H1 (cell line): ENCODE results near the gene VSIG2. TPM values are rescaled to one million over a fixed set of nuclear protein-coding genes. Genes with fewer than 3 reads are reported as not detected.

Source experiments
- CTCF ChIA-PET: fragments of 300-600 bp; sonication (Branson Sonifier 250); formaldehyde crosslinking; loops from one replicate; lab custom pipeline; 2021; ENCODE audit not compliant: partially characterized antibody; lab: Charles Lee
- POLR2A ChIA-PET: fragments of 300-600 bp; sonication (Branson Sonifier 250); formaldehyde crosslinking; loops from one replicate; lab custom pipeline; 2021; ENCODE audit warnings: inconsistent platforms; ENCODE audit not compliant: partially characterized antibody; lab: Charles Lee
- DNase-seq, 2 experiments: peaks; one replicate each; pipeline versions ENCODE4 v3.0.0 to v3.0.0-alpha.2; 2010 to 2022; ENCODE audit warnings: low spot score in 2 of 2, low read depth in 1 of 2, mixed read lengths in 1 of 2
- FAIRE-seq: peaks from 2 replicates; lab custom pipeline; 2011; peaks lifted over from hg19 to GRCh38; lab: Jason Lieb, UNC
- H2AFZ ChIP-seq: 2 replicates; pipeline ENCODE4 v1.8.1; 2012; ENCODE audit warnings: low read length, inconsistent platforms
- H2AK5ac ChIP-seq: 2 replicates; pipeline ENCODE4 v1.6.1; 2013; ENCODE audit warnings: low read depth, low read length
- H2BK120ac ChIP-seq: replicated peaks from 2 replicates; pipeline ENCODE3; 2013; ENCODE audit warnings: low read depth, low read length, inconsistent platforms
- H2BK12ac ChIP-seq: 2 replicates; pipeline ENCODE4 v1.6.1; 2013; ENCODE audit warnings: low read depth, low read length
- H2BK15ac ChIP-seq: 2 replicates; pipeline ENCODE4 v1.6.1; 2013; ENCODE audit warnings: low read length
- H2BK20ac ChIP-seq: 2 replicates; pipeline ENCODE4 v1.6.1; 2013; ENCODE audit warnings: low read length
- H2BK5ac ChIP-seq: 2 replicates; pipeline ENCODE4 v1.6.1; 2013; ENCODE audit warnings: low read depth, low read length
- H3K14ac ChIP-seq: 2 replicates; pipeline ENCODE4 v1.6.1; 2013; ENCODE audit warnings: inconsistent platforms; ENCODE audit not compliant: insufficient read length
- H3K18ac ChIP-seq: 2 replicates; pipeline ENCODE4 v1.6.1; 2013; ENCODE audit warnings: low read length; ENCODE audit errors: extremely low read depth
- H3K23ac ChIP-seq: 2 replicates; pipeline ENCODE4 v1.6.1; 2013; ENCODE audit warnings: inconsistent platforms; ENCODE audit not compliant: insufficient read length
- H3K23me2 ChIP-seq: 2 replicates; pipeline ENCODE4 v1.6.1; 2013; ENCODE audit warnings: low read depth, low read length
- H3K27ac ChIP-seq: 2 replicates; pipeline ENCODE4 v1.6.1; 2011; ENCODE audit warnings: low read depth, low read length, inconsistent platforms
- H3K27me3 ChIP-seq, 4 experiments: replicated peaks in 1 of 4; 1 replicate in 1 of 4; 2 replicates in 3 of 4; pipeline versions ENCODE4 v1.6.1 to v1.8.1; 2011 to 2013; ENCODE audit warnings: low read length in 3 of 4, mild to moderate bottlenecking in 3 of 4, inconsistent platforms in 2 of 4, mixed read lengths in 2 of 4, moderate library complexity in 1 of 4; ENCODE audit not compliant: control insufficient read depth in 3 of 4, insufficient read depth in 3 of 4; ENCODE audit errors: extremely low read depth in 1 of 4
- H3K36me3 ChIP-seq, 4 experiments: 2 replicates each; pipeline versions ENCODE4 v1.6.1 to v1.8.1; 2011 to 2013; ENCODE audit warnings: mild to moderate bottlenecking in 4 of 4, low read length in 3 of 4, moderate library complexity in 2 of 4, control low read depth in 1 of 4, inconsistent platforms in 1 of 4; ENCODE audit not compliant: insufficient read depth in 4 of 4, control insufficient read depth in 2 of 4
- H3K4ac ChIP-seq: replicated peaks from 2 replicates; pipeline ENCODE3; 2013; ENCODE audit warnings: low read length, low read depth, mixed read lengths, inconsistent platforms; ENCODE audit not compliant: insufficient read length
- H3K4me1 ChIP-seq, 4 experiments: replicated peaks in 1 of 4; 1 replicate in 1 of 4; 2 replicates in 3 of 4; pipeline versions ENCODE4 v1.6.1 to v1.8.1; 2011 to 2013; ENCODE audit warnings: low read length in 3 of 4, inconsistent platforms in 2 of 4, mixed read lengths in 1 of 4; ENCODE audit not compliant: insufficient read depth in 4 of 4, control insufficient read depth in 3 of 4
- H3K4me2 ChIP-seq, 2 experiments: 2 replicates each; pipeline versions ENCODE4 v1.6.1 to v1.8.1; 2011 to 2013; ENCODE audit warnings: low read depth in 2 of 2, low read length in 2 of 2, control low read depth in 1 of 2, inconsistent platforms in 1 of 2, mild to moderate bottlenecking in 1 of 2; ENCODE audit not compliant: insufficient read depth in 1 of 2
- H3K4me3 ChIP-seq, 4 experiments: fragments of 200-600, 300-600 bp in 1 of 4; sonication (generic), shearing (Covaris generic), sonication (Bioruptor Twin) in 1 of 4; 2 replicates each; pipeline versions ENCODE4 v1.5.1 to v1.8.1; 2011 to 2016; ENCODE audit warnings: low read length in 4 of 4, low read depth in 3 of 4, control low read depth in 2 of 4, inconsistent platforms in 2 of 4, mild to moderate bottlenecking in 2 of 4, mixed read lengths in 1 of 4, moderate library complexity in 1 of 4; ENCODE audit not compliant: insufficient read depth in 2 of 4; ENCODE audit errors: extremely low read depth in 1 of 4
- H3K56ac ChIP-seq: replicated peaks from 2 replicates; pipeline ENCODE3; 2013; ENCODE audit warnings: low read depth, mild to moderate bottlenecking, mixed read lengths, low read length, inconsistent platforms; ENCODE audit not compliant: insufficient read length
- H3K79me1 ChIP-seq: 2 replicates; pipeline ENCODE4 v1.6.1; 2013; ENCODE audit warnings: low read depth, low read length, control low read depth
- H3K79me2 ChIP-seq, 2 experiments: 2 replicates each; pipeline versions ENCODE4 v1.6.1 to v1.8.1; 2012 to 2013; ENCODE audit warnings: low read length in 2 of 2, mild to moderate bottlenecking in 2 of 2, inconsistent platforms in 1 of 2; ENCODE audit not compliant: insufficient read depth in 2 of 2, control insufficient read depth in 1 of 2
- H3K9ac ChIP-seq, 4 experiments: replicated peaks in 1 of 4; 1 replicate in 1 of 4; 2 replicates in 3 of 4; pipeline versions ENCODE4 v1.6.1 to v1.8.1; 2011 to 2013; ENCODE audit warnings: low read depth in 3 of 4, low read length in 3 of 4, control low read depth in 2 of 4, mild to moderate bottlenecking in 2 of 4, moderate library complexity in 2 of 4, inconsistent platforms in 1 of 4; ENCODE audit errors: extremely low read depth in 1 of 4
- H3K9me3 ChIP-seq, 2 experiments: 2 replicates each; pipeline versions ENCODE4 v1.6.1 to v1.8.1; 2012 to 2013; ENCODE audit warnings: mild to moderate bottlenecking in 2 of 2, moderate library complexity in 2 of 2, control low read depth in 1 of 2, inconsistent platforms in 1 of 2, low read depth in 1 of 2, low read length in 1 of 2, mixed read lengths in 1 of 2; ENCODE audit not compliant: insufficient read depth in 2 of 2
- H4K20me1 ChIP-seq, 2 experiments: replicated peaks in 1 of 2; 2 replicates each; pipeline versions ENCODE3 to v1.8.1; 2011 to 2013; ENCODE audit warnings: inconsistent platforms in 2 of 2, low read length in 2 of 2, mild to moderate bottlenecking in 1 of 2; ENCODE audit not compliant: insufficient read depth in 2 of 2, control insufficient read depth in 1 of 2
- H4K5ac ChIP-seq: 2 replicates; pipeline ENCODE4 v1.6.1; 2013; ENCODE audit warnings: low read length, low read depth, mixed read lengths, inconsistent platforms; ENCODE audit not compliant: insufficient read length
- H4K8ac ChIP-seq: 2 replicates; pipeline ENCODE4 v1.8.0; 2013; ENCODE audit warnings: mild to moderate bottlenecking, moderate library complexity, low read length, inconsistent platforms; ENCODE audit not compliant: insufficient read depth; ENCODE audit errors: extremely low read depth
- H4K91ac ChIP-seq: replicated peaks from 2 replicates; pipeline ENCODE3; 2013; ENCODE audit warnings: low read length, mixed read lengths, inconsistent platforms; ENCODE audit not compliant: insufficient read length
- JUN ChIP-seq: IDR thresholded peaks from 2 replicates; pipeline ENCODE4 v1.6.1; 2011; ENCODE audit warnings: low read depth, mild to moderate bottlenecking, improper control_type of control experiment, low read length
- RXRA ChIP-seq: IDR thresholded peaks from 2 replicates; pipeline ENCODE4 v1.6.1; 2011; ENCODE audit warnings: low read depth, mild to moderate bottlenecking, low read length, moderate library complexity; ENCODE audit not compliant: insufficient read depth
- SP4 ChIP-seq: IDR thresholded peaks from 2 replicates; pipeline ENCODE4 v1.6.1; 2012; ENCODE audit warnings: low read length, inconsistent platforms
- SUZ12 ChIP-seq: fragments of 200-600 bp; sonication (generic); IDR thresholded peaks from 2 replicates; pipeline ENCODE4 v1.6.1; 2012; ENCODE audit warnings: mild to moderate bottlenecking, inconsistent platforms, low read length, moderate library complexity, mixed read lengths
- WGBS, 2 experiments: shearing (Covaris generic) in 1 of 2; methylation state at CpG; one replicate each; pipeline versions ENCODE4 v1.1.6 to v1.1.7; 2013 to 2015; ENCODE audit warnings: low lambda C conversion rate in 2 of 2, mixed read lengths in 2 of 2, inconsistent platforms in 1 of 2, low coverage in 1 of 2, missing lambda C conversion rate in 1 of 2; ENCODE audit not compliant: insufficient replicate concordance in 2 of 2, insufficient coverage in 1 of 2, insufficient read length in 1 of 2; ENCODE audit errors: extremely low coverage in 1 of 2, missing lambda C conversion rate in 1 of 2; 5-methylcytosine and 5-hydroxymethylcytosine counted together
- polyA plus RNA-seq, 7 experiments: library from polyadenylated mRNA; depleted of rRNA in 3 of 7; stranded (reverse) in 5 of 7; unstranded in 2 of 7; fragments of >200 nt in 5 of 7; fragments of 200-250 nt in 2 of 7; gene quantifications; 1 replicate in 5 of 7; 2 replicates in 1 of 7; 4 replicates in 1 of 7; pipeline versions ENCODE4 v1.2.1 to v1.2.3, GENCODE V29; 2011 to 2013; ENCODE audit warnings: missing spikeins in 2 of 7, mixed read lengths in 2 of 7
- total RNA-seq: library from RNA; stranded (reverse); fragmentation: NEBNext Ultra II Directional; extraction: Animal tissue kit (Norgen Biotek cat#: 25700); gene quantifications from 2 replicates; pipeline ENCODE4 v1.2.1, GENCODE V29; 2021
- TF ChIP-seq, protein P1 (sequence below), 3 experiments: IDR thresholded peaks; 1 replicate in 2 of 3; 2 replicates in 1 of 3; pipeline versions ENCODE4 v1.5.1 to v1.6.1; 2011; ENCODE audit warnings: low read length in 3 of 3, mild to moderate bottlenecking in 3 of 3, inconsistent platforms in 2 of 3, low read depth in 1 of 3, moderate library complexity in 1 of 3; ENCODE audit not compliant: insufficient read depth in 1 of 3; ENCODE audit errors: control extremely low read depth in 1 of 3

Gene VSIG2
- total and polyA plus RNA-seq, 2 of the 8 experiments (the other 6 are each of a cell fraction or from before 2014, with no cell fraction given): 0.18 TPM; not detected in 1

DNA sequence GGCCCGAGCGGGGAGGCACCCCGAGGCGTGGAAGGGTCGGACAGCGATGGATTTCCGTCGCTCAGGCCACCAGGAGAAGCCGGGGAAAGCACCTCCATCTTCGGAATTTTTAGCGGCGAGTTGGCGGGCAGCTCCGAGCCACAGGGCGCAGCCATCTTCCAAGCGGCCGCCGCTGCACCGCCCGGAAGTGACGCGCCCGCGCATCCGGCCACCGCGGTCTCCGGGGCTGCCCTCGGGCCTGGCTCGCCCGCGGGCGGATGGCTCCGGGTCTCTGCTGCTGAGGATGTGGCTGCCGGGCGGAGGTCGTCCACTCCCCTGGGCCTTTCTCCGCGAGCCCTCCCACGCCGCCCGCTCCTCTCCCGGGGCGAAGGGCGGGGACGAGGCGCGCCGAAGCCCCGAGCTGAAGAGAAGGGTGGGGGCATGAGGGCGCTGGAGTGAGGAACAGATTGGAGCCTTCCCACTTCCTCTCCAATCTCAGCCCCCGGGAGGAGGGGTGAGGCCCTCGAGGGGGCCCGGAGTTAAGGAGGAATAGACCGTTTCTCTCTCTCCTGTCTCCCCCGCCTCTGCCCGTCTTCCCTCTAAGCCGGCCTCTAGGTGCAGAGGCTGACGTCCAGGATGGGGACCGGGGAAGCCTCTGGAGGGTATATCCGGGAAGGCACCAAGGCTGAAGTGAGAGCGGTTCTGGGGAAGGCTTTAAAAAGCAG lies 48.3 kb upstream of the VSIG2 start, which contains the start of gene MSANTD2:
TSS of gene MSANTD2 (minus strand) at position 181 of the 704 bp plus-strand sequence. CDS start at position 155, 26 bp downstream.
- peak within 1 kb of the TSS; percentile 98 for H3K18ac ChIP-seq
- no peak for FAIRE-seq
- TF ChIP-seq SUZ12: no peak
- TF ChIP-seq RXRA: no peak
- TF ChIP-seq, protein P1, sequence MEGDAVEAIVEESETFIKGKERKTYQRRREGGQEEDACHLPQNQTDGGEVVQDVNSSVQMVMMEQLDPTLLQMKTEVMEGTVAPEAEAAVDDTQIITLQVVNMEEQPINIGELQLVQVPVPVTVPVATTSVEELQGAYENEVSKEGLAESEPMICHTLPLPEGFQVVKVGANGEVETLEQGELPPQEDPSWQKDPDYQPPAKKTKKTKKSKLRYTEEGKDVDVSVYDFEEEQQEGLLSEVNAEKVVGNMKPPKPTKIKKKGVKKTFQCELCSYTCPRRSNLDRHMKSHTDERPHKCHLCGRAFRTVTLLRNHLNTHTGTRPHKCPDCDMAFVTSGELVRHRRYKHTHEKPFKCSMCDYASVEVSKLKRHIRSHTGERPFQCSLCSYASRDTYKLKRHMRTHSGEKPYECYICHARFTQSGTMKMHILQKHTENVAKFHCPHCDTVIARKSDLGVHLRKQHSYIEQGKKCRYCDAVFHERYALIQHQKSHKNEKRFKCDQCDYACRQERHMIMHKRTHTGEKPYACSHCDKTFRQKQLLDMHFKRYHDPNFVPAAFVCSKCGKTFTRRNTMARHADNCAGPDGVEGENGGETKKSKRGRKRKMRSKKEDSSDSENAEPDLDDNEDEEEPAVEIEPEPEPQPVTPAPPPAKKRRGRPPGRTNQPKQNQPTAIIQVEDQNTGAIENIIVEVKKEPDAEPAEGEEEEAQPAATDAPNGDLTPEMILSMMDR (IDR thresholded peaks at IDR 0.05; ENCODE audit: control extremely low read depth in 1 of 3, insufficient read depth in 1 of 3, low read depth in 1 of 3, low read length in 3 of 3): no peak
- TF ChIP-seq JUN: no peak
- no peak for TF ChIP-seq SP4

More for the DNA sequence above, 48.3 kb upstream of the VSIG2 start, which contains the start of gene MSANTD2:
- peak; percentile 29 to 90 for DNase-seq
- no peak within 1 kb of the TSS for H3K14ac ChIP-seq
- peak within 1 kb of the TSS; percentile 85 for H2AFZ ChIP-seq
- peaks cover 18 to 45% of the 10 kb centered on the region in 2 experiments for H3K79me2 ChIP-seq
- H4K91ac ChIP-seq: peak within 1 kb of the TSS; percentile 99
- H3K4me2 ChIP-seq: peak within 1 kb of the TSS; percentile 89 to 97
- no peak within 1 kb of the TSS for H2BK120ac ChIP-seq
- H4K5ac ChIP-seq: peak within 1 kb of the TSS; percentile 100
- H2BK20ac ChIP-seq: no peak within 1 kb of the TSS
- peak within 1 kb of the TSS; percentile 89 for H3K4ac ChIP-seq
- peak within 1 kb of the TSS; percentile 93; the same call in 1 of the 2 replicates for H2BK12ac ChIP-seq
- H3K23me2 ChIP-seq: peaks cover 3% of the 10 kb centered on the region; the same call in 1 of the 2 replicates
- H2BK5ac ChIP-seq: peak within 1 kb of the TSS; percentile 94; the same call in 1 of the 2 replicates
- WGBS, 2 experiments: 1% methylated on average over 57 of the region's 62 CpGs; no CpG with 5 or more reads in 1 of the 2 experiments
- ChIA-PET POLR2A (interaction anchor here (1.0 to 3.7 kb wide), 16 partner anchors 10 to 127 kb away, joined by 3 to 26 read pairs (median 5); partner anchors contain the start of genes ESAM, SIAE and SPA17), CTCF (interaction anchor here (0.8 to 3.3 kb wide), 10 partner anchors 21 to 147 kb away, joined by 3 to 24 read pairs (median 6); no protein-coding TSS in a partner anchor)
- peak within 1 kb of the TSS; percentile 96 for H3K27ac ChIP-seq
- H4K8ac ChIP-seq: peak within 1 kb of the TSS; percentile 99
- H3K56ac ChIP-seq: peak within 1 kb of the TSS; percentile 98
- H3K4me1 ChIP-seq: peaks cover 0 to 6% (median under 1%) of the 10 kb centered on the region in 4 experiments; a peak in 3 of 7 replicates
- no peak within 1 kb of the TSS for H2BK15ac ChIP-seq
- no peaks in the 10 kb centered on the region for H3K36me3 ChIP-seq
- H3K4me3 ChIP-seq: peak within 1 kb of the TSS; percentile 70 to 86 (median 74)
- H3K9ac ChIP-seq: peak within 1 kb of the TSS; percentile 84 to 98 (median 94)
- peaks cover 1 to 9% of the 10 kb centered on the region in 2 experiments for H4K20me1 ChIP-seq
- H2AK5ac ChIP-seq: no peak within 1 kb of the TSS
- no peak within 1 kb of the TSS for H3K23ac ChIP-seq
- no peaks in the 10 kb centered on the region for H3K27me3 ChIP-seq
- H3K79me1 ChIP-seq: peaks cover 3% of the 10 kb centered on the region; the same call in 1 of the 2 replicates
- no peaks in the 10 kb centered on the region for H3K9me3 ChIP-seq
